Stomach smooth muscle (tissue), 2 donors: ENCODE results near the gene CNOT3.

Source experiments
- H3K27ac ChIP-seq: one replicate; pipeline ENCODE4 v1.7.0; 2013; ENCODE audit warnings: mild to moderate bottlenecking, low read length, inconsistent platforms
- H3K27me3 ChIP-seq, 2 donors: one replicate each; pipeline ENCODE4 v1.7.0; 2013; ENCODE audit warnings: low read length in 2 of 2; ENCODE audit not compliant: insufficient read depth in 2 of 2, control insufficient read depth in 1 of 2
- H3K36me3 ChIP-seq, 2 donors: one replicate each; pipeline ENCODE4 v1.7.0; 2013; ENCODE audit warnings: low read length in 2 of 2; ENCODE audit not compliant: control insufficient read depth in 2 of 2, insufficient read depth in 2 of 2
- H3K4me1 ChIP-seq: one replicate; pipeline ENCODE4 v1.7.0; 2013; ENCODE audit warnings: low read length; ENCODE audit not compliant: control insufficient read depth, insufficient read depth
- H3K4me3 ChIP-seq, 2 donors: one replicate each; pipeline ENCODE4 v1.7.0; 2013; ENCODE audit warnings: low read length in 2 of 2
- H3K9ac ChIP-seq, 2 donors: one replicate each; pipeline ENCODE4 v1.7.0; 2013; ENCODE audit warnings: low read length in 2 of 2, mild to moderate bottlenecking in 1 of 2
- H3K9me3 ChIP-seq, 2 donors: one replicate each; pipeline ENCODE4 v1.7.0; 2013; ENCODE audit warnings: low read length in 2 of 2; ENCODE audit not compliant: control insufficient read depth in 2 of 2
- donor health status: healthy.
- donor health status: Pancreatic carcinoma.

Gene CNOT3

DNA sequence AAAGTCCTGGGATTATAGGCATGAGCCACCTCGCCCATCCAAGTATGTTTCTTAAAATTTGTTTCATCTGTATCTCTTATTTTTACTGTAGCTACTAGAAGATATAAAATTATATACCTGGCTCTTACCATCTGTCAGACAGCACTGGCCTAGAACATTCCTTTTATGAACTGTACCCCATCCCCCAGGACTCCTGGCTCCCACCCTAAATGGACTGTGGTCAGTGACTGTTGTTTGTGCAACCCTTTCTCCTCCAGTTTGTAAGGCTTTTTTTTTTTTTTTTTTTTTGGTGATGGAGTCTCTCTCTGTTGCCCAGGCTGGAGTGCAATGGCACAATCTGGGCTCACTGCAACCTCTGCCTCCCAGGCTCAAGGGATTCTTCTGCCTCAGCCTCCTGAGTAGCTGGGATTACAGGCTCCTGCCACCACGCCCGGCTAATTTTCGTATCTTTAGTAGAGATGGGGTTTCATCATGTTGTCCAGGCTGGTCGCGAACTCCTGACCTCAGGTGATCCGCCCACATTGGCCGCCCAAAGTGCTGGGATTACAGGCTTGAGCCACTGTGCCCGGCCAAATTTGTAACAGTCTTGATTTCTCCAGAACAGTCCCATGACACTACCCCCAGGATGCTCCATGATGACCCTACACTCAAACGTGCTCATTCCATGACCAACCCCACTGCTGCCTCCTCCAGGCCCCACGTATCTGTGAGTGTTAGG is 32.4 kb upstream of the CNOT3 start:
- Histone ChIP-seq H3K27me3 (no peaks in the 10 kb centered on the region), H3K9me3 (no peaks in the 10 kb centered on the region), H3K27ac (no peak overlapping the region), H3K4me3 (no peak overlapping the region), H3K36me3 (peaks cover 22 to 29% of the 10 kb centered on the region in 2 donors), H3K4me1 (peaks cover 11% of the 10 kb centered on the region), H3K9ac (no peak overlapping the region)

- H3K9ac ChIP-seq = no peak overlapping the region
- no peaks in the 10 kb centered on the region for H3K9me3 ChIP-seq
- peaks cover 24 to 34% of the 10 kb centered on the region in 2 donors for H3K36me3 ChIP-seq
- no peak overlapping the region for H3K4me3 ChIP-seq
- H3K4me1 ChIP-seq = peaks cover 11% of the 10 kb centered on the region
- H3K27ac ChIP-seq = no peak overlapping the region
- H3K27me3 ChIP-seq = no peaks in the 10 kb centered on the region
Observed at GRCh38 chr19:54105796-54106195, 31.8 kb upstream of the CNOT3 start.

DNA sequence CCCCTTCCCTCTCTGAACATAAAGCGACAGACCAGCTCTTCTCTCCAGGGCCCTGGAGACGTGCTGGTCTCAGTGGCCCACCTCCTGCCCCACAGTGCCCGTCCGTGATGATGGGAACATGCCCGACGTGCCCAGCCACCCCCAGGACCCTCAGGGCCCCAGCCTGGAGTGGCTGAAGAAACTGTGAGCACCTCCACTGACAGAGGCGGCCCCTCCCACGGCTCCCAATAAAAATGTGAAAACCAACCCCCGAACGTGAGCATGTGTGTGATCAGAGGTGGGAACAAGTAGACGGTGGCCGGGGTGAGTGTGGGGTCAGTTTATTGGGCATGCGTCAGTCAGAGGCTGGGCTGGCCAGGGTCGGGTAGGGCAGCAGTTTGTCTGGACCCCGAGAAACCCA is 30.8 kb upstream of the CNOT3 start:
- Histone ChIP-seq H3K9ac (no peak overlapping the region), H3K4me3 (no peak overlapping the region), H3K27me3 (no peaks in the 10 kb centered on the region), H3K4me1 (peaks cover 11% of the 10 kb centered on the region), H3K27ac (no peak overlapping the region), H3K9me3 (no peaks in the 10 kb centered on the region), H3K36me3 (peaks cover 26 to 37% of the 10 kb centered on the region in 2 donors)

DNA sequence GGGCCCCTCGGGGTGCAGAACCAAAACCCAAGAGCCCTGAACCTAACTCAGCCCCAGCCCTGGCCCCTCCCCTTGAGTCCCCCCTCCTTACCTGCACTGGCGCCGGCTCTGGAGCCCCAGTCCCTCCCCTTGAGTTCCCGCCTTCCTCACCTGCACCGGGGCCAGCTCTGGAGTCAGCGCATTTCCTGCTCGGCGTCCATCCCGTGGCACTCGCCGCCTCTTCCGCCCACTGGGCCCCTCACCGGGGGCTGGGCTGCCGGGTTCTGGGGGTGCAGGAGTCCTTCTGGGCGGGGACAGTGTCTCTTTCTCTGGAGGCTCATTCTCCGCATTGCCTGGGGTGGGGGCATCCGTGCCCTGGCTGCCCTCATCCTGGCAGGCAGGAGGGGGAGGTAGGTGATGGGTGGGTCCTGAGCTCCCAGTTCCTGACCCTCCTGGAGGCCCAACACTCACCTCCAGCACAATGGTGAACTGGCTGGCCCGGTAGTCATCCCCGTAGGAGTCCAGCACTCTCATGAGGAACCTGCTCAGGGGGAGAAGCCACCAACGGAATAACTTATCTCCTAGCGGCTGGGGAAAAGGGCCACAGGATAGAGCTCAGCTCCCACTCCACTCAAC is 29.6 kb upstream of the CNOT3 start:
- Histone ChIP-seq H3K27ac (no peak overlapping the region), H3K27me3 (no peaks in the 10 kb centered on the region), H3K9ac (no peak overlapping the region), H3K4me3 (no peak overlapping the region), H3K9me3 (no peaks in the 10 kb centered on the region), H3K4me1 (peaks cover 7% of the 10 kb centered on the region), H3K36me3 (peaks cover 28 to 37% of the 10 kb centered on the region in 2 donors)

GRCh38 chr19:54108496-54108895 is 29.1 kb upstream of the CNOT3 start:
- no peaks in the 10 kb centered on the region for H3K9me3 ChIP-seq
- H3K9ac ChIP-seq = no peak overlapping the region
- peaks cover 2% of the 10 kb centered on the region for H3K4me1 ChIP-seq
- H3K4me3 ChIP-seq = no peak overlapping the region
- peaks cover 28 to 37% of the 10 kb centered on the region in 2 donors for H3K36me3 ChIP-seq
- no peak overlapping the region for H3K27ac ChIP-seq
- H3K27me3 ChIP-seq = no peaks in the 10 kb centered on the region

- H3K27me3 ChIP-seq = no peaks in the 10 kb centered on the region
- H3K9ac ChIP-seq = no peak overlapping the region
- no peaks in the 10 kb centered on the region for H3K9me3 ChIP-seq
- H3K4me3 ChIP-seq = no peak overlapping the region
- no peak overlapping the region for H3K27ac ChIP-seq
- peaks cover 28 to 37% of the 10 kb centered on the region in 2 donors for H3K36me3 ChIP-seq
- H3K4me1 ChIP-seq = peaks cover 8% of the 10 kb centered on the region
Observed at GRCh38 chr19:54109651-54110050, 27.9 kb upstream of the CNOT3 start.

GRCh38 chr19:54114340-54115108 is 23.0 kb upstream of the CNOT3 start:
- Histone ChIP-seq H3K4me1 (peaks cover 26% of the 10 kb centered on the region), H3K36me3 (peaks cover 12 to 22% of the 10 kb centered on the region in 2 donors), H3K9ac (peak overlapping the region; percentile 88 to 96), H3K27me3 (no peaks in the 10 kb centered on the region), H3K27ac (peak overlapping the region; percentile 88), H3K4me3 (peak overlapping the region; percentile 99), H3K9me3 (no peaks in the 10 kb centered on the region)

DNA sequence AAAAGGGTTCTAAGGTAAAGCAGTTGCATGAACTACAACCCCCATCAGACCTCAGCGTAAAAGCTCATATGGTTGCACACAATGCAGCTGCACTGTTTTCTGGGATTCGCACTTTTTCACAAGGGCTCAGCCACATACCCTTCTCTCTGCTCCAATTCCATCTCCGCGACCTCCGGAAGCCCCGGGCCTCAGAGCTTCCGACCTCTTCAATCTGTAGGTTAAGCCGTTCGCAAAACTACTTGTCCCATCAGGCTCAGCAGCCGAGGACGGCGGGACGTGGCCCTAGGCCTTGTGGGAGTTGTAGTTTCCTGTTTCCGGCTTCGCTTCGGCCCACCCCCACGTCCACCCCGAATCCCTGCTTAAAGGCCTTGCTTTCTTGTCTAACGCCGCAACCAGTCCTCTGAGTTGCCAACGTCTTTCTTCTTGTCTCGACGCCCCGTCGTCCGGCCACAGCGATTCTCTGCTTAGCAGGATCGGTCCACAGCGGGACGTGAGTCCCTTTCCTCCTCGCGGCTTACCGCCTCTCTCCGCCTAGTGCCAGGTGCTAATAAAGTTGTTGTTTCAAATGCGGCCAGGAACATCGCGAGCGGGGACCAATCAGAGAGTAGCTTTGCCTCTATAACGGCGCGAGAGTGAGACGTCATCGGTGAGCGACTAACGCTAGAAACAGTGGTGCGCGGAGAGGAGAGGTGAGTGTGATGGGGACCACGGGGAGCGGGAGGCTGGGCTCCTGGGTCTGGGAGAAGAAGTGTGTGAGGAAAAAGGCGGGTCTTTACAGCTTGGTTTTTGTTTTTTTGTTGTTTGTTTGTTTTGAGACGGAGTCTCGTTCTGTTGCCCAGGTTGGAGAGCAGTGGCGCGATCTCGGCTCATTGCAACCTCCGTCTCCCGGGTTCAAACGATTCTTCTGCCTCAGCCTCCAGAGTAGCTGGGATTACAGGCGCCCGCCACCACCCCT is 22.2 kb upstream of the CNOT3 start, which contains the start of the genes PRPF31 and TFPT:
Gene PRPF31 (plus strand): TSS at position 646 of the 955 bp plus-strand sequence. CDS start 2,525 bp downstream, outside the sequence.
Gene TFPT (minus strand): TSS at position 549 of the 955 bp plus-strand sequence. CDS start 388 bp downstream, at position 161.
- peaks cover 9 to 25% of the 10 kb centered on the region in 2 donors for H3K36me3 ChIP-seq
- peak within 1 kb of the TSS; percentile 88 for H3K27ac ChIP-seq
- no peaks in the 10 kb centered on the region for H3K27me3 ChIP-seq
- peaks cover 26% of the 10 kb centered on the region for H3K4me1 ChIP-seq
- H3K9me3 ChIP-seq = no peaks in the 10 kb centered on the region
- peak within 1 kb of the TSS; percentile 99 for H3K4me3 ChIP-seq
- peak within 1 kb of the TSS; percentile 88 to 96 for H3K9ac ChIP-seq

DNA sequence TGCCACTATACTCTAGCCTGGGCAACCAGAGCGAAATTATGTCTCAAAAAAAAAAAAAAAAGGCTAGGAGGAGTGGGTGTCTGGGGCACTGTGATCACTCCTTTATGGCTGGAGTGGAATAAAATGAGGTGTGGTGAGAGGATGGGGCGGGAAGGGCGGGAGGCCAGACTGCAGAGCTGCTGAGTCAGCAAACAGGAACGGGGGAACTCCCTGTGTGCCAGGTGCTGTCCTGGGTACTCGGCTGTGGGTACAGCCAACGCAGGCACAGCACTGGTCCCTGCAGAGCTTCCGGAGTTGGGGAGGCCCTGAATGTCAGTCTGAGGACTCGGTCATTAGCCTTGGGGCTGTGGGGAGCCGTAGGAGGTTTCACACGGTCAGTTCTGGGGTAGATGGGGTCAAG is 16.3 kb upstream of the CNOT3 start:
- Histone ChIP-seq H3K27me3 (no peaks in the 10 kb centered on the region), H3K27ac (no peak overlapping the region), H3K4me1 (peaks cover 10% of the 10 kb centered on the region), H3K9me3 (no peaks in the 10 kb centered on the region), H3K36me3 (peaks cover 47 to 63% of the 10 kb centered on the region in 2 donors), H3K4me3 (no peak overlapping the region), H3K9ac (no peak overlapping the region)

DNA sequence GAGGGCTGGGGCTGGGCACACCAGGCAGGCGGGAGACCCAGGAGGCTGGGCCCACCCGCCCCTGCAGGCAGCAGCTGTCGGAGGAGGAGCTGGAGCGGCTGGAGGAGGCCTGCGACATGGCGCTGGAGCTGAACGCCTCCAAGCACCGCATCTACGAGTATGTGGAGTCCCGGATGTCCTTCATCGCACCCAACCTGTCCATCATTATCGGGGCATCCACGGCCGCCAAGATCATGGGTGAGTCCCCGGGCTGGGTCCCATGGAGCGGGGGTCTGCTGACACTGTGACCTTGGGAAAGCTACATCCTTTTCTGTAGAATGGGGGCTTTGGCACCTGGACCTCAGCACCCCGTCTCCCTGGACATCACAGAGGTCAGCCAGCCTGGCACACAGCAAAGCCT is 13.9 kb upstream of the CNOT3 start:
- H3K4me1 ChIP-seq = no peaks in the 10 kb centered on the region
- H3K27ac ChIP-seq = no peak overlapping the region
- H3K4me3 ChIP-seq = no peak overlapping the region
- peaks cover 53 to 70% of the 10 kb centered on the region in 2 donors for H3K36me3 ChIP-seq
- H3K27me3 ChIP-seq = no peaks in the 10 kb centered on the region
- H3K9ac ChIP-seq = no peak overlapping the region
- H3K9me3 ChIP-seq = no peaks in the 10 kb centered on the region
